Transverse colon (tissue), 4 donors: Measurements from ENCODE around the gene WBP1. TPM values are rescaled to one million over a fixed set of nuclear protein-coding genes. Genes with fewer than 3 reads are reported as not detected.

Experiments used
- DNase-seq: peaks from one replicate; pipeline ENCODE4 v3.0.0-alpha.2; 2019
- H3K27ac ChIP-seq, 4 donors: fragments of 200-600 bp; sonication (generic); 2 replicates each; pipeline ENCODE4 v1.5.1; 2016 to 2018; ENCODE audit warnings: inconsistent platforms in 4 of 4
- H3K27me3 ChIP-seq: fragments of 200-600 bp; sonication (generic); 2 replicates; pipeline ENCODE4 v1.5.1; 2017; ENCODE audit warnings: inconsistent platforms
- H3K36me3 ChIP-seq, 4 donors: fragments of 200-600 bp; sonication (generic); 2 replicates each; pipeline ENCODE4 v1.5.1; 2017 to 2019; ENCODE audit warnings: inconsistent platforms in 4 of 4
- H3K4me1 ChIP-seq, 4 donors: fragments of 200-600 bp; sonication (generic); 2 replicates each; pipeline ENCODE4 v1.5.1; 2017 to 2020; ENCODE audit warnings: inconsistent platforms in 4 of 4
- H3K4me3 ChIP-seq, 4 donors: fragments of 200-600 bp; sonication (generic); 1 replicate in 1 of 4; 2 replicates in 3 of 4; pipeline versions ENCODE4 v1.5.1 to v1.6.1; 2017 to 2019; ENCODE audit warnings: inconsistent platforms in 4 of 4
- H3K9me3 ChIP-seq, 2 donors: fragments of 200-600 bp; sonication (generic); 2 replicates each; pipeline ENCODE4 v1.5.1; 2017 to 2019; ENCODE audit warnings: inconsistent platforms in 2 of 2
- CTCF ChIP-seq, 5 experiments: fragments of 200-600 bp in 3 of 5; fragments of 450-650 bp in 2 of 5; sonication (generic) in 3 of 5; IDR thresholded peaks; 1 replicate in 2 of 5; 2 replicates in 3 of 5; pipeline ENCODE4 v1.5.1; 2016 to 2017; ENCODE audit warnings: antibody characterized with exemption in 5 of 5, inconsistent platforms in 3 of 5, mild to moderate bottlenecking in 2 of 5, moderate library complexity in 1 of 5
- EP300 ChIP-seq: sonication (generic); formaldehyde crosslinking; IDR thresholded peaks from one replicate; pipeline ENCODE4 v1.6.1; 2017; ENCODE audit warnings: antibody characterized with exemption, low read depth
- POLR2A ChIP-seq: fragments of 450-650 bp; IDR thresholded peaks from one replicate; pipeline ENCODE4 v1.6.1; 2016; ENCODE audit warnings: antibody characterized with exemption, mild to moderate bottlenecking, moderate library complexity
- POLR2AphosphoS5 ChIP-seq, 3 donors: sonication (generic); formaldehyde crosslinking; IDR thresholded peaks; one replicate each; pipeline ENCODE4 v1.6.1; 2016; ENCODE audit warnings: antibody characterized with exemption in 3 of 3
- WGBS, 2 donors: methylation state at CpG; one replicate each; pipeline ENCODE4 v1.1.5; 2018; ENCODE audit warnings: low coverage in 1 of 2; 5-methylcytosine and 5-hydroxymethylcytosine counted together
- in situ Hi-C, 4 donors: fragments of 200-750 bp; cut with MboI; loops; one replicate each; pipeline versions ENCODE4 v1.15.0 to v1.15.1; 2017; ENCODE audit warnings: low sequenced_read_pairs in 3 of 4, low pct_ligation_motif_present in 1 of 4, low pct_unique_long_range_greater_than_20kb in 1 of 4
- intact Hi-C: fragments of 100-400 bp; cut with DNase I; formaldehyde crosslinking; loops from one replicate; pipeline ENCODE4 v1.15.1; 2023; ENCODE audit warnings: low total_unique reads
- total RNA-seq, 4 donors: library from RNA; depleted of rRNA; stranded (reverse); fragments of >200 nt; gene quantifications; one replicate each; pipeline ENCODE4 v1.1.0, GENCODE V29; 2016

The WBP1 gene
- total RNA-seq, 4 donors from 2014 or later, result 59.5 to 101 (median 62.7) TPM

GRCh38 chr2:74436848-74437695, 21.2 kb upstream of the WBP1 start:
- peaks cover 3% of the 10 kb centered on the region for H3K27me3 ChIP-seq
- in situ Hi-C loops, result no loop called here
- no peak overlapping the region for H3K27ac ChIP-seq
- intact Hi-C loops, result no loop called here
- TF ChIP-seq EP300 (no peak), POLR2AphosphoS5 (IDR thresholded peaks at IDR 0.05) (no peak), POLR2A (no peak), CTCF (IDR thresholded peaks at IDR 0.05) (no peak)
- no peak overlapping the region for H3K4me3 ChIP-seq
- H3K4me1 ChIP-seq, result peaks cover 11 to 39% (median 14%) of the 10 kb centered on the region in 4 donors
- no peaks in the 10 kb centered on the region for H3K36me3 ChIP-seq
- no peak for DNase-seq
- no peaks in the 10 kb centered on the region for H3K9me3 ChIP-seq
- WGBS, 2 donors, result 56 to 70% methylated on average over 1 to 6 of the region's 6 CpGs

- Histone ChIP-seq H3K9me3 (no peaks in the 10 kb centered on the region), H3K4me1 (peaks cover 11 to 44% (median 16%) of the 10 kb centered on the region in 4 donors), H3K36me3 (no peaks in the 10 kb centered on the region), H3K4me3 (no peak overlapping the region), H3K27ac (no peak overlapping the region), H3K27me3 (peaks cover 9% of the 10 kb centered on the region)
- 85 to 100% methylated on average over 1 of the region's 1 CpG for WGBS, 2 donors
- no peak for DNase-seq
- in situ Hi-C loops, result no loop called here
- intact Hi-C loops, result no loop called here
- TF ChIP-seq CTCF (IDR thresholded peaks at IDR 0.05) (no peak), POLR2A (no peak), POLR2AphosphoS5 (IDR thresholded peaks at IDR 0.05) (no peak), EP300 (no peak)
Measured at GRCh38 chr2:74438248-74438647, 20.0 kb upstream of the WBP1 start.

- 26% methylated on average over 3 of the region's 3 CpGs; no CpG with 5 or more reads in 1 of the 2 donors for WGBS, 2 donors
- Histone ChIP-seq H3K27me3 (peaks cover 9% of the 10 kb centered on the region), H3K36me3 (no peaks in the 10 kb centered on the region), H3K9me3 (no peaks in the 10 kb centered on the region), H3K4me3 (peak overlapping the region; percentile 11 to 58 (median 46)), H3K4me1 (peaks cover 11 to 52% (median 16%) of the 10 kb centered on the region in 4 donors), H3K27ac (peak overlapping the region; percentile 88 to 93 (median 91))
- DNase-seq, result no peak
- in situ Hi-C loops, result no loop called here
- TF ChIP-seq EP300 (no peak), POLR2AphosphoS5 (IDR thresholded peaks at IDR 0.05) (no peak), POLR2A (no peak)
- intact Hi-C loops, result no loop called here
Measured at GRCh38 chr2:74439373-74439772, 18.9 kb upstream of the WBP1 start.

GRCh38 chr2:74439803-74440377, 18.3 kb upstream of the WBP1 start:
- TF ChIP-seq POLR2AphosphoS5 (IDR thresholded peaks at IDR 0.05) (no peak), EP300 (no peak), POLR2A (no peak)
- no peaks in the 10 kb centered on the region for H3K9me3 ChIP-seq
- intact Hi-C loops (no loop called here), in situ Hi-C loops (no loop called here)
- H3K4me1 ChIP-seq, result peaks cover 11 to 52% (median 16%) of the 10 kb centered on the region in 4 donors
- peak overlapping the region; percentile 11 to 58 (median 46) for H3K4me3 ChIP-seq
- 33% methylated on average over 14 of the region's 14 CpGs; no CpG with 5 or more reads in 1 of the 2 donors for WGBS, 2 donors
- peak; percentile 54 for DNase-seq
- H3K27ac ChIP-seq, result peak overlapping the region; percentile 88 to 93 (median 91)
- H3K36me3 ChIP-seq, result no peaks in the 10 kb centered on the region
- peaks cover 9% of the 10 kb centered on the region for H3K27me3 ChIP-seq
